Mucosa of descending colon (tissue), 3 donors: ENCODE measurements around the gene ZNF385C. TPM values are rescaled to one million over a fixed set of nuclear protein-coding genes. Genes with fewer than 3 reads are reported as not detected.

Experiments used
- ATAC-seq: fragments of 200-7000 bp; cut with Tn5 transposase; one replicate; pipeline ENCODE4 v1.9.1; 2020; ENCODE audit warnings: mild to moderate bottlenecking, moderate library complexity
- DNase-seq, 3 donors: peaks; one replicate each; pipeline ENCODE4 v3.0.0-alpha.2; 2020
- H3K36me3 ChIP-seq: fragments of 200-600 bp; one replicate; pipeline ENCODE4 v1.8.0; 2021; ENCODE audit warnings: low read depth, mild to moderate bottlenecking
- H3K4me1 ChIP-seq: fragments of 200-600 bp; one replicate; pipeline ENCODE4 v1.8.0; 2021; ENCODE audit warnings: low read depth, mild to moderate bottlenecking
- H3K4me3 ChIP-seq: fragments of 200-600 bp; one replicate; pipeline ENCODE4 v1.8.0; 2021; ENCODE audit warnings: mild to moderate bottlenecking
- H3K9me3 ChIP-seq: fragments of 200-600 bp; one replicate; pipeline ENCODE4 v1.8.0; 2021; ENCODE audit warnings: mild to moderate bottlenecking
- CTCF ChIP-seq: fragments of 200-600 bp; IDR thresholded peaks from one replicate; pipeline ENCODE4 v1.8.0; 2022; ENCODE audit warnings: antibody characterized with exemption, mild to moderate bottlenecking
- intact Hi-C, 2 donors: fragments of 100-400 bp; cut with DNase I in 1 of 2; cut with micrococcal nuclease in 1 of 2; formaldehyde crosslinking; loops; one replicate each; pipeline versions ENCODE4 v1.11.0 to v1.11.1; 2022; cut with DNase I, micrococcal nuclease
- total RNA-seq, 3 donors: library from RNA; stranded (reverse); fragmentation: NEBNext Ultra II Directional in 2 of 3; extraction: Animal tissue kit (Norgen Biotek cat#: 25700) in 2 of 3; gene quantifications; one replicate each; pipeline versions ENCODE4 v1.2.1 to v1.2.4, GENCODE V29; 2021 to 2023
- donor health status: DM: no; HTN: no; CAD: no; lungs with moderate emphysema.
- donor health status: DM: no; HTN: no; CAD: no.
- donor health status: DM: no; HTN: yes; CAD: no.

Gene ZNF385C
- total RNA-seq, 3 donors from 2014 or later, result 0.41 to 0.96 (median 0.58) TPM

GRCh38 chr17:42079541-42079940, 18.7 kb downstream of the ZNF385C start:
- no peaks in the 10 kb centered on the region for H3K4me1 ChIP-seq
- DNase-seq (no peak), ATAC-seq (no peak)
- intact Hi-C loops, result no loop called here
- TF ChIP-seq CTCF, result no peak
- H3K9me3 ChIP-seq, result no peaks in the 10 kb centered on the region
- H3K4me3 ChIP-seq, result no peak overlapping the region
- no peaks in the 10 kb centered on the region for H3K36me3 ChIP-seq

GRCh38 chr17:42078396-42079043, 19.8 kb downstream of the ZNF385C start:
- Histone ChIP-seq H3K4me1 (no peaks in the 10 kb centered on the region), H3K9me3 (no peaks in the 10 kb centered on the region), H3K36me3 (no peaks in the 10 kb centered on the region), H3K4me3 (no peak overlapping the region)
- TF ChIP-seq CTCF, result no peak
- no peak for DNase-seq
- ATAC-seq, result no peak
- intact Hi-C loops, result no loop called here

DNA sequence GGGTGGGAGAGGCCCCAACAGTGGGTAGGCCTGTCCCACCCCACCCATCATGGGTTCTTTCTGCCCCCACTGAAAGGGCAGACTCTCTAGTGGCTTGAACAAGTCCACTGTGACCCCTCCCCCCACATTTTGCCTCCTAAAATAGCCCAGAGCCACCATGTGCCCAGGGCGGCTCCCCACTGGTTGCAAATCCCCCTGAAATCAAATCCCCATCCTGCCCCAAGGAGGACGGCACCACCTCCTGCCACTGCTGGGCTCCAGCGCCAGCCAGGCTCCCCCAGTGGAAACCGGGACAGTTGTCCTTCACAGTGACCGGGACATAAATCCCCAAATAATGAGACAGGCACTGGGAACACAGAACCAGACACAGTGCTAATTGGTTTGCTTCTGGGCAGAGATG, 20.5 kb downstream of the ZNF385C start:
- Histone ChIP-seq H3K4me3 (no peak overlapping the region), H3K9me3 (no peaks in the 10 kb centered on the region), H3K36me3 (no peaks in the 10 kb centered on the region), H3K4me1 (no peaks in the 10 kb centered on the region)
- intact Hi-C loops, result no loop called here
- ATAC-seq (no peak), DNase-seq (no peak)
- TF ChIP-seq CTCF, result no peak

DNA sequence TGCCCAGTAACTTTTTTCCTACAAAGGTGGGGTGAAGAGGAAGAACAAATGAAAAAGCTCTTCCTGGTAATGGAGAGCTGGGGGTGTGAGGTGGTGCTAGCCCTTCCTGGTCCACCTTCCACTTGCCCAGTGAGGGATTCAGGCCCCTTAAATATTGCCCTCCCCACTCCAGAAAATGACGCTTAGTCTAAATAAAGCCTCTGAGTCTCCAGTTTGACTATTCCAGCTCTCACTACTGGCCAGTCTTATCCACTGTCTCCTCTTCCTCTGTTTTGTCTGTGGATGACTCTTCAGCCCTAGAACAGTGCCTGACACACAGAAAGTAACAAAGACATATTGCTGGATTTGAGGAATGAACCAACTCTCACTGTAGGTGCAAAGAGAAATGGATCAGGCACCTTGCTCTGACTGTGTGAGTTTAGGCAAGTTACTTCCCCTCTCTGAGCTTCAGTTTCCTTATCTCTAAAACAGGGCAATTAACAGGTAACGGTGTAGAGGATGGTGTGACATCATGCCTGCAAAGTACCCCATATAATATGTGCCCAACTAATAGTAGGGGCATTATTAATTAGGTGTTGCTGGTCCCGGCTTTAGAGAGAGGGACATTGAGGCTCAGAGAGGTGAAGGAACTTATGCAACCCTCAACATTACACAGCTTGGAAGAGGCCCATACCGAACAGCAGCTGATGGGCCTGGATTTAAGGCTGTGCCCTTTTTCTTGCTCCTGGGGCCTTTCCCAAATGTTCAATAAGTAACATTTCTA, 21.3 kb downstream of the ZNF385C start:
- no peak for TF ChIP-seq CTCF
- peaks cover 4% of the 10 kb centered on the region for H3K4me1 ChIP-seq
- ATAC-seq, result no peak
- H3K36me3 ChIP-seq, result no peaks in the 10 kb centered on the region
- no peaks in the 10 kb centered on the region for H3K9me3 ChIP-seq
- DNase-seq, result no peak
- H3K4me3 ChIP-seq, result no peak overlapping the region
- intact Hi-C loops, result no loop called here

GRCh38 chr17:42075789-42076188, 22.5 kb downstream of the ZNF385C start:
- no peak for ATAC-seq
- intact Hi-C loops, result no loop called here
- no peak for TF ChIP-seq CTCF
- peaks cover 4% of the 10 kb centered on the region for H3K4me1 ChIP-seq
- H3K36me3 ChIP-seq, result no peaks in the 10 kb centered on the region
- DNase-seq, result peak in 1 of 3 donors; percentile 5
- no peaks in the 10 kb centered on the region for H3K9me3 ChIP-seq
- H3K4me3 ChIP-seq, result no peak overlapping the region
